Measurements from ENCODE around the gene OR56B1.
"Not testable (repeated sequence)": the region's sequence is repeated elsewhere in the genome, so short reads cannot be mapped to it uniquely, and the experiment has no call there.

OR56B1 gene, protein sequence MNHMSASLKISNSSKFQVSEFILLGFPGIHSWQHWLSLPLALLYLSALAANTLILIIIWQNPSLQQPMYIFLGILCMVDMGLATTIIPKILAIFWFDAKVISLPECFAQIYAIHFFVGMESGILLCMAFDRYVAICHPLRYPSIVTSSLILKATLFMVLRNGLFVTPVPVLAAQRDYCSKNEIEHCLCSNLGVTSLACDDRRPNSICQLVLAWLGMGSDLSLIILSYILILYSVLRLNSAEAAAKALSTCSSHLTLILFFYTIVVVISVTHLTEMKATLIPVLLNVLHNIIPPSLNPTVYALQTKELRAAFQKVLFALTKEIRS

DNA sequence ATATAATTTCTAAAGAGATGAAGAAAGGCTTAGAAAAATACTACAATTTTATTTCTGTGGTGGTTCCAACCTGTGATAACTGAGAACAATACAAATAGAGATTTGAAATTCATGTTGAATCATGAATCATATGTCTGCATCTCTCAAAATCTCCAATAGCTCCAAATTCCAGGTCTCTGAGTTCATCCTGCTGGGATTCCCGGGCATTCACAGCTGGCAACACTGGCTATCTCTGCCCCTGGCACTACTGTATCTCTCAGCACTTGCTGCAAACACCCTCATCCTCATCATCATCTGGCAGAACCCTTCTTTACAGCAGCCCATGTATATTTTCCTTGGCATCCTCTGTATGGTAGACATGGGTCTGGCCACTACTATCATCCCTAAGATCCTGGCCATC, at the start of gene OR56B1:
OR56B1 (plus strand) TSS at position 53 of the 400 bp plus-strand sequence; CDS start at position 122, 69 bp downstream.
- DNase-seq, result no peak

DNA sequence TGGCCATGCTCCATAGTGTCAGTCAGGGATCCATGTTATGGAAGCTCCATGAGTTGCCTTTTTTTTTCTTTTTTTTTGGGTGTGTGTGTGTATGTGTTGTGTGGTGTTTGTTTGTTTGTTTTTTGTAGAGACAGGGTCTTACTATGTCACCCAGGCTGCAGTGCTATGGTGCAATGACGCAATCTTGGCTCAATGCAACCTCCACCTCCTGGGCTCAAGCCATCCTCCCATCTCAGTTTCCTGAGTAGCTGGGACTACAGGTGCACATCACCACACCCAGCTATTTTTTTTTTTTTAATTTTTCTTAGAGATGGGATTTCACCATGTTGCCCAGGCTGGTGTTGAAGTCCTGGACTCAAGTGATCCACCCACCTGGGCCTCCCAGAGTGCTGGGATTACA, 47.8 kb upstream of the OR56B1 start:
- no peak for DNase-seq

DNA sequence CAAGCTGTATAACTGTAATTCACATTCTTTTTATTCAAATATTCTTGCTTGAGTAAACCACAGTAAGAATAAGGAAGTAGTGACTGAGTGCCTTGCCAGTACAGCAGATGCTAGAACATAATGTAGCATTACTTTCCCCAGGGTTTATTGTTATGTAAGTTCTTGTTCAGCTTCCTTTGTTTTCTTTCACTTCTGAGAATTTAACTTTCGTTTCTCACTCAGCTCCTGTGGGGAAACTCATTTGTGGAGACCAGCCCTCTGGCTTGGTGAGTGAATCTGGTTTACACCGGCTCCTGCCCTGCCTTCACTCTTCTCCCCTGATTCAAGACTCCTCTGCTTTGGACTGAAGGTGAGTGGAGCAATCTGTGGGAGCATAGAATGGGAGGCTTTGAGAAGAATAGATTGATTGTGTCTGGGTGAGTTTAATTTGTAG, 46.7 kb upstream of the OR56B1 start, which contains the start of gene TRIM22:
TRIM22 (plus strand) TSS at position 240 of the 433 bp plus-strand sequence. CDS start 6,443 bp downstream, outside the sequence.
- no peak for DNase-seq

DNA sequence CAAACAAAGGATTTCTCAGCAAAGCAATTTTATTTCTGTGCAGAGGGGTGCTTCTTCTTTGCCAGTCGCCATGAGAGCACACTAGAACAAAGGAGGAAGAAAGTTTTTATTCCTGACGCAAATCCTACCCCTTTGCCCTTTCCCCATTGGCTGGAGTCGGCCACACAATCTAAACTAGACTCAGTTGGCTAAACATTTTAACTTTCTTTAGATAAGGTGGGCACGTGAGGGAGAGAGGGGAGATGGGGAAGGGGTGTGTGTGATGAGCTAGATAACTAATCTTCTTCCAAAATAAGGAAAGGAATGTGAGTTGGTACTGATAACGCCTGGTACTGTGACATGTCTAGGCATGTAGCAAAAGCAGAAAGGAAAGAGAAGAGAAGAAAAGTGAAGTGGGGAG, 46.0 kb upstream of the OR56B1 start:
- no peak for DNase-seq

DNA sequence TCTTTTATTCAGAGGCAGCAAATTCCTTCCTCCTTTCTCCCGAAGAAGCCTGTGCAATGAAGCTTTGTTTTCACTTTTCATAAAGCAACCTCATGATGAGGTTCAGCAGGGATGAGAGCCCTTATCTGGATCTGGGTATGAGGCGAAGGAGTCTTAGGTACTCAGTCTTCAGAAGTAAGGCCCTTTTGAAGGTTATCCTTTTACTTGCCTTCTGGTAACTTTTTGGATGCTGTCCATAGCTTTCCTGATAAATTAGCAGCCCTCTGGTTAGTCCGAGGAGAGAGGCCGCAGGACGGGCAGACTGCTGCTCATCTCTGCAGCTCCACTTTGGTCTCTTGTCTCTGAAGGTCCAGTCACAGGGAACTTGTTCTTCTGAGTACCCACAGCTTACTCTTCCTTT, 45.5 kb upstream of the OR56B1 start:
- DNase-seq, result no peak

DNA sequence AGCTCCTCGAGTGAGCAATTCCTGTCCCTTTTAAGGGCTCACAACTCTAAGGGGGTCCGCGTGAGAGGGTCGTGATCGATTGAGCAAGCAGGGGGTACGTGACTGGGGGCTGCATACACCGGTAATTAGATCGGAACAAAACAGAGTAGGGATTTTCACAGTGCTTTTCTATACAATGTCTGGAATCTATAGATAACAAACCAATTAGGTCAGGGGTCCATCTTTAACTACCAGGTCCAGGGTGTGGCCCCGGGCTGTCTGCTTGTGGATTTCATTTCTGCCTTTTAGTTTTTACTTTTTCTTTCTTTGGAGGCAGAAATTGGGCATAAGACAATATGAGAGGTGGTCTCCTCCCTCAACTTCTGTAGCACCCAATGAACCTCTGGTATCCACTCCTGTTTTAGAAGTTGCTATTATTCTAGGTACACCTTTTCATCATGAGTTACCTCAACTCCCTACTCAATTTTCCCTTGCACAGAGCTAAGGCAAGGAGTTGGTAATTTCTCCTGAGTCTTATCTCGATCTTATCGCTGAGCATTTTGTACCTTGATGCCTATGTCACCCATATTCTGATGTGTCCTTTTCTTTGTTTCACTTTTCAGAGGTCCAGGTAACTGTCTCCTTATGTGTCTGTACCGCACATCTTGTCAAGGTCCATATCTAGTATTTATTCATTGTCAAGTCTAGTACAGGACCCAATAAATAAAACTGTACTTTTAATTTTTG, 44.8 kb upstream of the OR56B1 start:
- not testable (repeated sequence) for DNase-seq

DNA sequence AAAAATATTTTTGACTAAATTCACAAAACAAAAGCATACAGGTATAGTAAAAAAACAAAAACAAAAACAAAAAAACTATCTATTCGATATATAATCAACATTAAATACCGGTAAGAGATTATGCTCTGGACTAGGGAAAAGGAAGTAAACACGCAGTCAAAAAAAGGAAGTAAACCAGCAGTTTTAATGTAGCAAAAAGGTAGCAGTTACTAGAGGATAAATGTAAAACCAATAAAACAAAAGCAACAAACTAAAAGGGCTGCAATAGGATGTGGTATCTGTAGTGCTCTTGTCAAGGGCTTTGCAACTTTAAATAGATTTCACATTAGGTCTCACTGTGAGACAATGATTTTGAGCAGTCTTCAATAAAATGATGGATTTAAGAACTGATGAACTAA, 44.3 kb upstream of the OR56B1 start:
- no peak for DNase-seq

DNA sequence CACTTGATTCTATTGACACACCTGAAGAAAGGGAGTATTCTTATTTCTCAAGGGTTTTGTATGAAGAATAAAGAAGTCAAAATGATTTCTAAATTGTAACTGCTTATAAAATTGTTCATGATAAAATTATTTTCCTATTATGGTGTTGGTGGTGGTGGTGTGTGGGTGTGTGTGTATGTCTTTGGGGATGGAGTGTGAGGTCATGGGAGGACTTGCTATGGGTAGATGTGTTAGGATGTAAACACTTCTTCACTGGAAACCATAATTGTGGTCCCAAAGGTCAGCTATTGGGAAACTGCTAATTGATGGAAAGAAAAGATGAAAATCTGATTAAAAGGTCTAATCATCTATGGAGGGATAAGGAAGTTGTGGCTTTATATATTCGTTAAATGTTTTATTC, 41.6 kb upstream of the OR56B1 start:
- DNase-seq, result no peak

DNA sequence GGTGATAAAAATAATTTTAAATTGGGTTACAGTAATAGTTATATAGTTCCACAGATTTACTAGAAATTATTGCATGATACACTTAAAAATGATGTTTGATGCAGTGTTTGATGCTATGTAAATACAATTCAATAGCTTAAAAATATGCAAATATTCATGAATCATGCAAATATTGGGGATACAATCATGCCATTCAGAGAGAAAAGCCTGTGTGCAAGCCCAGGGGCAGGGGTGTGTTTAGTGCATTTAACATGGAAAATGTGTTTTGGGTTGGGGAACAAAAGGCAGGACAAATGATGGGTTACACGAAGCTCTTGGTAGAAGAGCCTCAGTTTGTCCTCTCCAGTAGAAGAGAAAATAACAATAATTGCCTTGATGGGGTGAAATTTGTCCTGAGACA, 40.7 kb upstream of the OR56B1 start:
- DNase-seq, result no peak

DNA sequence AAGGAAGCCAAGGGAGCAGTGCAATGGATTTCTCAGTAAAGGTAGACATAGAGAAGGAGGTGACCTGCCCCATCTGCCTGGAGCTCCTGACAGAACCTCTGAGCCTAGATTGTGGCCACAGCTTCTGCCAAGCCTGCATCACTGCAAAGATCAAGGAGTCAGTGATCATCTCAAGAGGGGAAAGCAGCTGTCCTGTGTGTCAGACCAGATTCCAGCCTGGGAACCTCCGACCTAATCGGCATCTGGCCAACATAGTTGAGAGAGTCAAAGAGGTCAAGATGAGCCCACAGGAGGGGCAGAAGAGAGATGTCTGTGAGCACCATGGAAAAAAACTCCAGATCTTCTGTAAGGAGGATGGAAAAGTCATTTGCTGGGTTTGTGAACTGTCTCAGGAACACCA, 40.0 kb upstream of the OR56B1 start:
- peak; percentile 56 for DNase-seq

DNA sequence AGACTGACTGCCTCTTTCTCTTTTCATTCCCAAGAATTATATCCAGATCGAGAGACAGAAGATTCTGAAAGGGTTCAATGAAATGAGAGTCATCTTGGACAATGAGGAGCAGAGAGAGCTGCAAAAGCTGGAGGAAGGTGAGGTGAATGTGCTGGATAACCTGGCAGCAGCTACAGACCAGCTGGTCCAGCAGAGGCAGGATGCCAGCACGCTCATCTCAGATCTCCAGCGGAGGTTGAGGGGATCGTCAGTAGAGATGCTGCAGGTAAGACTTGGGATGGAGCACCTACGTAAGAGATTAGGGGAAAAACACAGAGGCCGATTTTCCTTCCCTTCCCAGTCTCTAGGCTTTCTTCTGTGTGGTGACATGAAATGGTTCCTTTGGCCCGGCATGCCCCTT, 38.0 kb upstream of the OR56B1 start:
- no peak for DNase-seq

DNA sequence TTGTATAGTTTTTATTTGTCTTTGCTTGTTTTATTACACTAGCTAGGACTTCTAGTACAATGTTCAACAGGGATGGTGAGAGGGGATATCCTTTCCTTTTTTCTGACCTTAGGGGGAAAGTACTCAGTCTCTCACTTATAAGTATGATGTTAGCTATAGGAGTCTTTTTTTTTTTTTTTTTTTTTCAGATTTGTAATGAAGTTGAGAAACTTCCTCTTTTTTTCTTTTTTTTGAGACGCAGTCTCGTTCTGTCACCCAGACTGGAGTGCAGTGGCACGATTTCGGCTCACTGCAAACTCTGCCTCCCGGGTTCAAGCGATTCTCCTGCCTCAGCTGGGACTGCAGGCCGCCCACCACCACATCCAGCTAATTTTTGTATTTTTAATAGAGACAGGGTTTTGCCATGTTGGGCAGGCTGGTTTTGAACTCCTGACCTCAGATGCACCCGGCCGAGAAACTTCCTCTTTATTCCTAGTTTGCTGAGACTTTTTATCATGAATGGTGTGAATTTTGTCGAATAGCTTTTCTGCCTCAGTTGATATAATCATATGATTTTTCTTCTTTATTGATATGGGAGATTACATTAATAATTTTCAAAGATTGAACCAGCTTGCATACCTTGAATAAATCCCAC, 35.7 kb upstream of the OR56B1 start:
- no peak for DNase-seq

DNA sequence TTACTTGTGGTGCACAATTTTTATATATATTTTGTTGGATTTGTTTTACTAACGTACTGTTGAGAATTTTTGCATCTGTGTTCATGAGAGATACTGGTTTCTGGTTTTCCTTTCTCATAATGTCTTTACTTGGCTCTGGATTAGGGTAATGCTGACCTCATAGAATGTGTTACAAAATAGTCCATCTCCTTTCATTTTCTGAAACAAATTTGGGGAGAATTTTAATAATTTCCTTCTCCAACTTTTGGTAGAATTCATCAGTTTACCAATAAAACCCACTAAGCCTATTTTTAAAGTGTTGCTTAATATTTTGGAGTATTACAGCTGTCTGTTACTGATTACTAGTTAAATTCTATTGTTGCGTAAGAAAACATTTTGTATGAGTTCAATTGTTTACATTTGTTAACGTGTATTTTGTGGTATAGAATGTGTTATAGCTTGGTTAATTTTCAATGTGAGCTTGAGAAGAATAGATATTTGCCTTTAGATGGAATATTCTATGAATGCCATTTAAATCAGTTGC, 35.1 kb upstream of the OR56B1 start:
- DNase-seq, result no peak

DNA sequence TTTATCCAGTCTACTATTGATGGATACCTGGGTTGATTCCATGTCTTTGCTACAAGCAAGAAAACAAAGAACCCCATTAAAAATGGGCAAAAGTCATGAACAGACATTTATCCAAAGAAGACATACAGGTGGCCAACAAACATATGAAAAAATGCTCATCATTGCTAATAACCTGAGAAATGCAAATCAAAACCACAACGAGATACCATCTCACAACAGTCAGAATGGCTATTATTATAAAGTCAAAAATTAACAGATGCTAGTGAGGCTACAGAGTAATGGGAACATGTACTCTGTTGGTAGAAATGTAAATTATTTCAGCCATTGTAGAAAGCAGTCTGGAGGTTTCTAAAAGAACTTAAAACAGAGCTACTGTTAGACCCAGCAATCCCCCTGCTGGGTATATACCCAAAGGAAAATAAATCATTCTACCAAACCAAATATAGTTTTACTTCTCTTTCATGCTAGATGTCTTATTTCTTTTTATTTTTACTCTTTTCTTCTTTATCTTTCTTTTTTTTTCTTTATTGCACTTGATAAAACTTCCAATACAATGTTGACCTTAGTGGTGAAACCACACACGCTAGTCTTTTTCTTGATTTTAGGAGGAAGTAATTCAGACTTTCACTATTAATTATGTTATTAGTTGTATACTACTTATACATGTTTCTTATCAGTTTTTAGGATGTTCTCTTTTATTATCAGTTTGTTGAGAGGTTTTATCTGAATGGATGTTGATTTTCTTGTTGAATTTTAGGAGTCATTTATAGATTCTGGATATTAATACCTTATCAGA, 32.3 kb upstream of the OR56B1 start:
- no peak for DNase-seq

DNA sequence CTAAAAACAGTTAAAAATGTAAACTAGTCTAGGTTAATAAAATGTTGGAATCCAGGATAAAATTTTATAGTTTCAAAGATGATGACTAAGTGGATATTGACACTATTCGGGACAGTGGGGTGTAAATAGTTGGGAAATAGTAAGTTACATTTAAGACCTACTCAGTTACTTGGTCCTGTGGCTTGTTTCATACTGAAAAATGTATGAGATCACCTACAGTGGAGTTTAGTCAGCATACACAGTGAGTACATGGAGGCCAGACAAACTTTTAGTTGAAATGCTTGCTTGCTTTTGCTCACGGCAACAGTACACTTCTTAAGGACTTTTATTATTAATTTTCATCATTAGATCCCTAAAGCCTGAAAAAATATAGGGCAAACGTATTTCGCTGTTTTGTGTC, 30.6 kb upstream of the OR56B1 start:
- no peak for DNase-seq

DNA sequence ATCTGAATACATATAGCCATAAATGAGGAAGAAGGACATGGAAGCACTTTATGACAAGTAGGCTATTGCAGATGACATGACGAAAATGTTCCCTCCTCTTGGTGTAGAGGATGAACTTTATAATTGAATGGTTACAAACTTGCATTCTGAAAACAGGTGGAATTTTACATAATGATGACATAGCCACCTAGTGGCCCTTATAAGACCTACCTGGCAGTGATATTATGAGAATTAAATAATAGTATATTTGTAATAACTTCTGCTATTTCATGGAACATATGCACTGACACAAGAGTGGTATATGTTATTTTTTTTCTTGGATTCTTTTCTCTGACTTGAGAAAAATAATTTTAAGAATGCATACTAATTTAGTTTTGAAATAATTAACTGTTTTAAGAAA, 23.7 kb upstream of the OR56B1 start:
- DNase-seq, result no peak

DNA sequence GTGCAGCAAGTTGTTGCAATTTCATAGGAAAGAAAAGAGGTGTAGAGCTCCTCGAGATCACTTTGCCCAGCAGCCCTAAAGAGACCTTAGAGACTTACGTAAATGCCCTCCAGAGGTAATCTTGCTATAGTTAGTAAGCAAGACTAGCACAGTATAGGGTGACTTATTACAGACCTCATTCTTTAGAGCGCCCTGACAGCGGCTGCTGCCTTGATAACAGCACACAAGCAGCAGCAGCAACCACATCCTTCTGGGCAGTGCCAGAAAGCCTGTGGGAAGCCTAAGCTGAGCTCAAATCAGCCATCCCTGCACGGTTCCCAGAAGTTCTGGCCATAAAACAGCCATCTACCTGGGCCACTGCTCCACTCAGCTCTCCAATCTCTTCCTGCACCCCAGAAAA, 22.6 kb upstream of the OR56B1 start:
- DNase-seq, result no peak

DNA sequence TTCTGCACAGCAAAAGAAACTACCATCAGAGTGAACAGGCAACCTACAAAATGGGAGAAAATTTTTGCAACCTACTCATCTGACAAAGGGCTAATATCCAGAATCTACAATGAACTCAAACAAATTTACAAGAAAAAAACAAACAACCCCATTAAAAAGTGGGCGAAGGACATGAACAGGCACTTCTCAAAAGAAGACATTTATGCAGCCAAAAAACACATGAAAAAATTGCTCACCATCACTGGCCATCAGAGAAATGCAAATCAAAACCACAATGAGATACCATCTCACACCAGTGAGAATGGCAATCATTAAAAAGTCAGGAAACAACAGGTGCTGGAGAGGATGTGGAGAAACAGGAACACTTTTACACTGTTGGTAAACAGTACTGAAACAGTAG, 19.7 kb upstream of the OR56B1 start:
- not testable (repeated sequence) for DNase-seq

DNA sequence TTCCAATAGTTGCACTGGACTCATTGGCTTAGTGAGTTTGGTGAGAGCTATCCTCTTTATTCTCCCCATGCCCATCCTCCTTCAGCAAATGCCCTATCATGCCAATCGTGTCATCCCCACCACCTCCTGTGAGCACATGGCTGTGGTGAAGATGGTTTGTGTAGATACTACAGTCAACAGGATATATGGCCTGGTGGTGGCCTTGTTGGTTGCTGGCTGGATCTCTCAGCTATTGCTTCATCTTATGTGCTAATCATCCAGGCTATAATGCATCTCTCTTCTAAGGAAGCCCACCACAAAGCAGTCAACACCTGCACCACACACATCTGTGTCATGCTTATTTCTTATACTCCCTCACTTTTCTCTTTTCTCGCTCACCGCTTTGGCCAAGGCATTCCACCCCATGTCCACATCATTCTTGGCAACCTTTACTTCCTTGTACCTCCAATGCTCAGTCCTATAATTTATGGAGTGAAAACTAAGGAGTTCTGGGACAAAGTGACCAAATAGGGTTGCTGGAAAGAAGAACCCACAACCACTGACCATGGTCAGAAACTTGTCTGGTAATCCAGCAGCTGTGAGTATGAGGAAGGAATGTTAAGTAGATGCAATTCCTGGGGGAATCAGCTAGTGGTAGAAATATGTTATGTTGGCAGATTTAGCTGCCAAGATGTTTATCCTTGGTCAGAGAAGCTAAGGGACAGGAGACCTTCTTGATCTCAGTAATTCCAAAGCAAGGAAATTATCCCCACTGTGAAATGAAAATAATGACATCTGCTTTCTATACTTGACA, 16.3 kb upstream of the OR56B1 start:
- DNase-seq, result no peak

DNA sequence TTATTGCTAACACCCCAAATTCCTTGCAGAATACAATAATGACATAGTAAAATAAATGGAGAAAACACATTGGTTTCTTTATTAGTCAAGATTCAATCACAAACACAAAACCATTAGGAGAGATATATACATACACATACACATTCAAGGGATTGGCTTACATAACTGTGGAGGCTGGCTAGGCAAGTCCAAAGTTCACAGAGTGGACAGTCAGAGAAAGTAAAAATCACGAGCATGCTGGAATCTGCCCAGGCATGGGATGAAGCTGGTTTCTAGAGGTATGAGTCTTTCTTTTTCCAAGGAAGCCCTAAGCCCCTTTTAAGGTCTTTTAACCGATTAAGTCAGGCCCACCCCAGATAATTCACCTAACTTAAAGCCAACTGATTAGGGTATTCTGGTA, 13.6 kb upstream of the OR56B1 start:
- no peak for DNase-seq

DNA sequence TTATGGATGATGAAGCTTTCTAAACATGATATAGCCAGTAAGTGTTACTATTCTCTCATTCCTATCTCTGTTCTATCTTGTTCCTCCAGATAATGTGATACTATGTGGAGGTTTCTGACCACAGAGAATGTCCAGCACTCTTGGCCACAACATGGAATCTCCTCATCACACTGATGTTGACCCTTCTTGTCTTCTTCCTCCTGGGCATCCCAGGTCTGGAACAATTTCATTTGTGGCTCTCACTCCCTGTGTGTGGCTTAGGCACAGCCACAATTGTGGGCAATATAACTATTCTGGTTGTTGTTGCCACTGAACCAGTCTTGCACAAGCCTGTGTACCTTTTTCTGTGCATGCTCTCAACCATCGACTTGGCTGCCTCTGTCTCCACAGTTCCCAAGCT, 9.9 kb upstream of the OR56B1 start:
- no peak for DNase-seq

DNA sequence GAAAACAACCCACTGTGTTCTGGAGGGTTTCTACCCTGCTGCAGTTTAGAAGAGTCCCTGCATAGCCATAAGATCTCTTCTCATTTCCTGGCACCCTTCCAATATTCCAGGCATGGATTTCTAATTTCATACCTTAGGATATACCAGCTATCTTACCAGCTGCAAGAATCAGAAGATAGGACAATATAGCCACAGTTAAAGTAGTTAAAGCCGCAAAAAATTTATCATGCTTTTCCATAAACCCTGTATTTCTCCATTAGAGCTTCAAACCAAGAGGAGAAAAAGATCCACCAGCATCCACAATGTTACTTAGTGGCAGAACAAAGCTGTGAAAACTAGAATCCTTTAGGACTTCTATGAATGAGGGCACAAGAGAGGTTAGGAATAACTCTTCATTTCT, 8.6 kb upstream of the OR56B1 start:
- no peak for DNase-seq
